Heart left ventricle (tissue), 16 donors: ENCODE data around the gene LRIT3. TPM values are rescaled to one million over a fixed set of nuclear protein-coding genes. Genes with fewer than 3 reads are reported as not detected.

ENCODE experiments used
- ATAC-seq, 4 donors: fragments of 200-7000 bp; cut with Tn5 transposase; one replicate each; pipeline ENCODE4 v1.9.1; 2020 to 2022; ENCODE audit warnings: moderate library complexity in 4 of 4, mild to moderate bottlenecking in 3 of 4, moderate number of reproducible peaks in 1 of 4
- DNase-seq, 5 donors: peaks; one replicate each; pipeline ENCODE4 v3.0.0-alpha.2; 2020
- H3K27ac ChIP-seq, 12 donors: fragments of 200-600 bp; sonication (generic) in 4 of 12; one replicate each; pipeline versions ENCODE4 v1.5.0 to v1.8.0; 2016 to 2022; ENCODE audit warnings: mild to moderate bottlenecking in 2 of 12
- H3K27me3 ChIP-seq, 9 donors: fragments of 200-600 bp; sonication (generic) in 2 of 9; one replicate each; pipeline versions ENCODE4 v1.5.1 to v1.8.0; 2016 to 2022; ENCODE audit warnings: mild to moderate bottlenecking in 3 of 9
- H3K36me3 ChIP-seq, 9 donors: fragments of 200-600 bp; sonication (generic) in 2 of 9; one replicate each; pipeline versions ENCODE4 v1.5.0 to v1.8.0; 2018 to 2022; ENCODE audit warnings: mild to moderate bottlenecking in 2 of 9
- H3K4me1 ChIP-seq, 12 donors: fragments of 200-600 bp; sonication (generic) in 4 of 12; one replicate each; pipeline versions ENCODE4 v1.5.0 to v1.8.0; 2016 to 2022; ENCODE audit warnings: mild to moderate bottlenecking in 3 of 12
- H3K4me3 ChIP-seq, 12 donors: fragments of 200-600 bp; sonication (generic) in 4 of 12; one replicate each; pipeline versions ENCODE4 v1.5.0 to v1.8.0; 2017 to 2022; ENCODE audit warnings: mild to moderate bottlenecking in 9 of 12, moderate library complexity in 4 of 12
- H3K9me3 ChIP-seq, 12 donors: fragments of 200-600 bp; sonication (generic) in 4 of 12; one replicate each; pipeline versions ENCODE4 v1.5.0 to v1.8.0; 2016 to 2022; ENCODE audit warnings: mild to moderate bottlenecking in 1 of 12
- CTCF ChIP-seq, 12 donors: fragments of 200-600 bp; sonication (generic) in 4 of 12; IDR thresholded peaks; one replicate each; pipeline versions ENCODE4 v1.5.0 to v1.8.0; 2018 to 2022; ENCODE audit warnings: antibody characterized with exemption in 12 of 12, mild to moderate bottlenecking in 5 of 12
- POLR2A ChIP-seq, 2 donors: fragments of 450-650 bp; IDR thresholded peaks; one replicate each; pipeline ENCODE4 v1.6.1; 2017; ENCODE audit warnings: antibody characterized with exemption in 2 of 2, mild to moderate bottlenecking in 2 of 2, moderate library complexity in 2 of 2
- WGBS, 4 donors: extraction: QIAGEN DNeasy Blood & Tissue Kit in 2 of 4; methylation state at CpG; one replicate each; pipeline versions ENCODE4 v1.1.5 to v1.1.7; 2013 to 2018; 5-methylcytosine and 5-hydroxymethylcytosine counted together
- intact Hi-C, 10 donors: fragments of 100-400 bp; cut with DNase I; formaldehyde crosslinking; loops; one replicate each; pipeline versions ENCODE4 v1.11.1 to v1.14.2; 2022
- polyA plus RNA-seq, 2 donors: library from polyadenylated mRNA; stranded (reverse); fragments of 200-250 nt; gene quantifications; one replicate each; pipeline ENCODE4 v1.2.3, GENCODE V29; 2013
- total RNA-seq, 9 donors: library from RNA; depleted of rRNA in 2 of 9; stranded (reverse); fragments of >200 nt in 2 of 9; fragmentation: NEBNext Ultra II Directional in 3 of 9; extraction: Animal tissue kit (Norgen Biotek cat#: 25700) in 3 of 9; gene quantifications; one replicate each; pipeline versions ENCODE4 v1.1.0 to v1.2.4, GENCODE V29; 2016 to 2023
- donor health status: ischemic (EF 13 %, LVEDD 7.1; RV severe dilation, severe dysfunction).
- donor health status: healthy with polysubstance abuse.
- donor health status: DM: no; HTN: yes; CAD: no.
- donor health status: DM: no; HTN: no; CAD: no.
- donor health status: ischemic (EF 25% LVEDD 6.9; RV normal size, moderate dysfunction).
- donor health status: ischemic (EF 25% LVEDD 5.7; RV mildly dilated, moderate dysfunction).
- donor health status: healthy.
- donor health status: DM: yes; HTN: yes; CAD: no.
- donor health status: ischemic (EF 35%, LVEDD 5.7; RV mildly dilated, moderate dysfunction).
- donor health status: nonischemic (EF 11% LVEDD 7.7; RV severe dilation, severe dysfunction).
- donor health status: DM: yes; HTN: yes; CAD: no.
- donor health status: PGD.
- donor health status: ischemic (EF 29% LVEDD 5.4; RV normal size, mild dysfunction).
- donor health status: nonischemic (EF 23%, LVEDD 6.1; RV moderate dilation, normal function).

The LRIT3 gene
- total and polyA plus RNA-seq, 11 donors = 0.08 TPM; not detected in 10

- no peak for TF ChIP-seq CTCF (IDR thresholded peaks at IDR 0.05)
- TF ChIP-seq POLR2A (IDR thresholded peaks at IDR 0.05) = no peak
- no peak for ATAC-seq
These were observed 54.8 kb downstream of the LRIT3 start for GRCh38 chr4:109902559-109903251.

GRCh38 chr4:109908731-109909130 lies 60.8 kb downstream of the LRIT3 start:
- WGBS, 4 donors = 63 to 83% (median 73%) methylated on average over 1 of the region's 1 CpG
- intact Hi-C loops = no loop called here
- ATAC-seq (no peak), DNase-seq (no peak)
- TF ChIP-seq POLR2A (IDR thresholded peaks at IDR 0.05) (no peak), CTCF (IDR thresholded peaks at IDR 0.05) (no peak)
- Histone ChIP-seq H3K36me3 (no peaks in the 10 kb centered on the region), H3K27me3 (no peaks in the 10 kb centered on the region), H3K4me1 (peaks cover 0 to 9% (median 0%) of the 10 kb centered on the region in 12 donors), H3K4me3 (no peak overlapping the region), H3K9me3 (peaks cover 0 to 9% (median 0%) of the 10 kb centered on the region in 12 donors), H3K27ac (no peak overlapping the region)

More at GRCh38 chr4:109902559-109903251, 54.8 kb downstream of the LRIT3 start:
- 88 to 90% (median 88%) methylated on average over 8 of the region's 8 CpGs for WGBS, 4 donors
- Histone ChIP-seq H3K9me3 (peaks cover 0 to 9% (median 0%) of the 10 kb centered on the region in 12 donors), H3K27me3 (no peaks in the 10 kb centered on the region), H3K27ac (no peak overlapping the region), H3K4me1 (no peaks in the 10 kb centered on the region), H3K36me3 (no peaks in the 10 kb centered on the region), H3K4me3 (no peak overlapping the region)
- intact Hi-C loops = no loop called here
- no peak for DNase-seq

DNA sequence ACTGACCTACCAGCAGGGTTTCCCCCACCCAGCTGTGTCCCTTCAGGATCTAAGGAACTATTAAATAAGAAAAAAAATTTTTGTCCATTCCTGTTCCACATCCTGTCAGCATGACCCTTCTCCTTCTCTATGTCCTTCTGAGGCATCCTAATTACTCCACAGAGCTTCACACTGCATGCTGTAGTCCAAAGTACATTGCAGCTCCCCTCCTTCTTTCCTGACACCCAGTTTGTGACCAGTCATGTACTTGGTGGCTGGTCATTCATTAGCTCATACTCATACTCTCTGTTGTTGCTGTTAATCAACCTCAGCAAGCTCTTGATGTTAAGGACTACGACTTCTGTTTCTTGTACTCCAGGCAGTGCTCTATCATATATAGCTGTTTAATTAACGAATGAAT lies 62.3 kb downstream of the LRIT3 start:
- no peak for ATAC-seq
- intact Hi-C loops = loop anchor here in 1 of 10 donors (5.0 kb wide), 1 partner anchor 93 kb away; the partner anchor contains the start of gene GAR1
- H3K9me3 ChIP-seq = peaks cover 0 to 9% (median 0%) of the 10 kb centered on the region in 12 donors
- no peak overlapping the region for H3K4me3 ChIP-seq
- 83 to 90% (median 87%) methylated on average over 2 of the region's 2 CpGs for WGBS, 4 donors
- no peak for DNase-seq
- TF ChIP-seq CTCF (IDR thresholded peaks at IDR 0.05) = no peak
- TF ChIP-seq POLR2A (IDR thresholded peaks at IDR 0.05) = no peak
- H3K27ac ChIP-seq = no peak overlapping the region
- H3K4me1 ChIP-seq = peaks cover 0 to 9% (median 0%) of the 10 kb centered on the region in 12 donors
- H3K36me3 ChIP-seq = no peaks in the 10 kb centered on the region
- no peaks in the 10 kb centered on the region for H3K27me3 ChIP-seq

GRCh38 chr4:109912706-109913595 lies 65.0 kb downstream of the LRIT3 start, which contains the start of gene EGF:
EGF (plus strand) TSS chr4:109912883; CDS start chr4:109913336, 453 bp downstream.
- Histone ChIP-seq H3K27ac (peak within 1 kb of the TSS in 11 of 12 donors; percentile 33 to 79 (median 65)), H3K27me3 (no peaks in the 10 kb centered on the region), H3K9me3 (no peaks in the 10 kb centered on the region), H3K4me3 (peak within 1 kb of the TSS; percentile 8 to 54 (median 39)), H3K4me1 (peaks cover 0 to 15% (median 0%) of the 10 kb centered on the region in 12 donors), H3K36me3 (no peaks in the 10 kb centered on the region)
- WGBS, 4 donors = 30 to 43% (median 37%) methylated on average over 9 of the region's 9 CpGs
- ATAC-seq (peak; percentile 76 to 92 (median 90)), DNase-seq (peak in 3 of 5 donors; percentile 23 to 34 (median 23))
- no peak for TF ChIP-seq CTCF (IDR thresholded peaks at IDR 0.05)
- TF ChIP-seq POLR2A (IDR thresholded peaks at IDR 0.05) = peak; percentile 60 to 77
- intact Hi-C loops = loop anchor here in 1 of 10 donors (5.0 kb wide), 1 partner anchor 96 kb away; the partner anchor contains the start of gene GAR1
